HepG2 (cell line): ENCODE results near the gene CDK15. TPM values are rescaled to one million over a fixed set of nuclear protein-coding genes. Genes with fewer than 3 reads are reported as not detected.

ENCODE experiments used
- ATF1 ChIP-seq: IDR thresholded peaks from 2 replicates; pipeline ENCODE4 v1.6.1; 2016; ENCODE audit warnings: mild to moderate bottlenecking, control low read depth
- BCL6 ChIP-seq: IDR thresholded peaks from 2 replicates; pipeline ENCODE4 v1.6.1; 2016; ENCODE audit warnings: missing genetic modification reagents, missing compliant biosample characterization
- CERS6 ChIP-seq: sonication (generic); formaldehyde crosslinking; IDR thresholded peaks from 2 replicates; pipeline ENCODE4 v1.5.0; 2020; ENCODE audit warnings: missing genetic modification reagents
- DR1 ChIP-seq: sonication (generic); formaldehyde crosslinking; IDR thresholded peaks from 2 replicates; pipeline ENCODE4 v1.8.0; 2021; ENCODE audit warnings: mild to moderate bottlenecking, missing genetic modification reagents, inconsistent platforms
- HCFC1 ChIP-seq: fragments of 150-350 bp; IDR thresholded peaks from 2 replicates; pipeline ENCODE4 v1.6.1; 2014; ENCODE audit warnings: low read depth, low read length
- HIVEP1 ChIP-seq: sonication (generic); formaldehyde crosslinking; IDR thresholded peaks from 2 replicates; pipeline ENCODE4 v1.4.0; 2020; ENCODE audit warnings: mild to moderate bottlenecking, missing genetic modification reagents
- KLF12 ChIP-seq: sonication (generic); formaldehyde crosslinking; IDR thresholded peaks from 2 replicates; pipeline ENCODE4 v1.4.0; 2020; ENCODE audit warnings: missing genetic modification reagents, borderline replicate concordance
- MXD3 ChIP-seq: IDR thresholded peaks from 2 replicates; pipeline ENCODE4 v1.6.1; 2016; ENCODE audit warnings: mild to moderate bottlenecking, missing biosample characterization, missing genetic modification reagents
- NAIF1 ChIP-seq: sonication (generic); formaldehyde crosslinking; IDR thresholded peaks from 2 replicates; pipeline ENCODE4 v1.5.0; 2020; ENCODE audit warnings: mild to moderate bottlenecking, missing genetic modification reagents, borderline replicate concordance
- NR2F6 ChIP-seq, 2 experiments: IDR thresholded peaks; 2 replicates each; pipeline ENCODE4 v1.6.1; 2016; ENCODE audit warnings: antibody characterized with exemption in 1 of 2, mild to moderate bottlenecking in 1 of 2
- PCBP2 ChIP-seq: fragments of 200-400 bp; formaldehyde crosslinking; optimal IDR thresholded peaks from 2 replicates; pipeline ENCODE3; 2018; ENCODE audit warnings: low read length, low read depth; ENCODE audit not compliant: poor library complexity, severe bottlenecking
- POGK ChIP-seq: sonication (generic); formaldehyde crosslinking; conservative IDR thresholded peaks from 2 replicates; pipeline ENCODE4 v1.8.0; 2022; ENCODE audit warnings: mild to moderate bottlenecking, moderate library complexity, missing genetic modification reagents
- PRPF4 ChIP-seq: fragments of 200-400 bp; formaldehyde crosslinking; IDR thresholded peaks from 2 replicates; pipeline ENCODE4 v1.6.1; 2016; ENCODE audit warnings: low read length, low read depth; ENCODE audit not compliant: poor library complexity, severe bottlenecking
- SIX4 ChIP-seq: sonication (generic); formaldehyde crosslinking; IDR thresholded peaks from 2 replicates; pipeline ENCODE4 v1.4.0; 2020; ENCODE audit warnings: missing genetic modification reagents
- THAP8 ChIP-seq: sonication (generic); formaldehyde crosslinking; IDR thresholded peaks from 2 replicates; pipeline ENCODE4 v1.5.1; 2020; ENCODE audit warnings: missing genetic modification reagents, mild to moderate bottlenecking, borderline replicate concordance
- THYN1 ChIP-seq: sonication (generic); formaldehyde crosslinking; IDR thresholded peaks from 2 replicates; pipeline ENCODE4 v1.8.1; 2023; ENCODE audit warnings: low read depth, mild to moderate bottlenecking, moderate library complexity, missing genetic modification reagents, borderline replicate concordance
- ZHX1 ChIP-seq: sonication (generic); formaldehyde crosslinking; IDR thresholded peaks from 2 replicates; pipeline ENCODE4 v1.8.1; 2022; ENCODE audit warnings: low read depth, mild to moderate bottlenecking, missing genetic modification reagents
- ZNF678 ChIP-seq: sonication (generic); formaldehyde crosslinking; IDR thresholded peaks from 2 replicates; pipeline ENCODE4 v1.4.0; 2020; ENCODE audit warnings: mild to moderate bottlenecking, missing genetic modification reagents
- ZNF713 ChIP-seq: sonication (generic); formaldehyde crosslinking; IDR thresholded peaks from 2 replicates; pipeline ENCODE4 v1.4.0; 2020; ENCODE audit warnings: mild to moderate bottlenecking, missing genetic modification reagents
- ZNF773 ChIP-seq: sonication (generic); formaldehyde crosslinking; IDR thresholded peaks from 2 replicates; pipeline ENCODE4 v1.4.0; 2020; ENCODE audit warnings: missing genetic modification reagents, borderline replicate concordance
- ZNF782 ChIP-seq: sonication (generic); formaldehyde crosslinking; IDR thresholded peaks from 2 replicates; pipeline ENCODE4 v1.4.0; 2020; ENCODE audit warnings: missing genetic modification reagents, mild to moderate bottlenecking, borderline replicate concordance
- ZSCAN9 ChIP-seq: IDR thresholded peaks from 2 replicates; pipeline ENCODE4 v1.6.1; 2016; ENCODE audit warnings: borderline replicate concordance
- polyA plus RNA-seq, 8 experiments: library from polyadenylated mRNA; depleted of rRNA in 3 of 8; stranded (reverse) in 7 of 8; unstranded in 1 of 8; fragments of >200 nt; fragmentation: Illumina TruSeq in 4 of 8; extraction: Trizol in 4 of 8; gene quantifications; 2 replicates each; pipeline versions ENCODE4 v1.2.1 to v1.2.3, GENCODE V29; 2011 to 2016; ENCODE audit warnings: low read depth in 4 of 8, missing spikeins in 1 of 8, mixed read lengths in 1 of 8; ENCODE audit not compliant: insufficient read depth in 1 of 8
- total RNA-seq, 5 experiments: library from RNA; depleted of rRNA; stranded (reverse); fragments of >200 nt; fragmentation: Illumina TruSeq; extraction: Trizol; gene quantifications; 2 replicates each; pipeline ENCODE4 v1.2.3, GENCODE V29; 2016; ENCODE audit warnings: low read depth in 1 of 5

CDK15 gene
- total and polyA plus RNA-seq, 2 of the 13 experiments (the other 11 are each of a cell fraction or from before 2014, with no cell fraction given): not detected

GRCh38 chr2:201780674-201781493 lies 25.5 kb upstream of the CDK15 start, which contains the start of gene ALS2 (continued):
- TF ChIP-seq CERS6 (no peak), ZNF678 (CRISPR knock-in tag) (no peak), ZSCAN9 (CRISPR knock-in tag) (peak; percentile 57; the same call in 1 of the 2 replicates), DR1 (CRISPR knock-in tag) (0 out of 2 replicates have a peak, but pooled peaks have one; percentile 64), ZNF773 (CRISPR knock-in tag) (0 out of 2 replicates have a peak, but pooled peaks have one; percentile 19), HIVEP1 (CRISPR knock-in tag) (peak; percentile 69; the same call in 1 of the 2 replicates), HCFC1 (peak; percentile 48; the same call in 1 of the 2 replicates), THYN1 (CRISPR knock-in tag) (peak; percentile 78; the same call in 1 of the 2 replicates), ZHX1 (peak; percentile 80; the same call in 1 of the 2 replicates), ZNF782 (CRISPR knock-in tag) (peak; percentile 88; the same call in 1 of the 2 replicates), POGK (CRISPR knock-in tag) (0 out of 2 replicates have a peak, but pooled peaks have one; percentile 49), BCL6 (CRISPR knock-in tag) (peak; percentile 61; the same call in 1 of the 2 replicates), ATF1 (peak; percentile 98), PCBP2 (no peak), KLF12 (CRISPR knock-in tag) (peak; percentile 58; the same call in 1 of the 2 replicates), NR2F6 (IDR thresholded peaks at IDR 0.05) (no peak), NR2F6 (CRISPR knock-in tag; IDR thresholded peaks at IDR 0.05) (no peak), SIX4 (CRISPR knock-in tag) (peak; percentile 65), PRPF4 (no peak), ZNF713 (no peak), MXD3 (no peak; the same call in 1 of the 2 replicates), NAIF1 (CRISPR knock-in tag) (peak; percentile 92), THAP8 (CRISPR knock-in tag) (no peak)
